Common myeloid progenitor, CD34-positive (primary cell): ENCODE measurements around the gene EEF1AKMT2.

Experiments
- CTCF ChIA-PET: fragments of 350-600 bp; sonication (Branson Sonifier 250); formaldehyde crosslinking; loops from one replicate; lab custom pipeline; 2021; ENCODE audit warnings: antibody characterized with exemption; lab: Charles Lee
- POLR2A ChIA-PET: fragments of 350-600 bp; sonication (Branson Sonifier 250); formaldehyde crosslinking; loops from one replicate; lab custom pipeline; 2021; ENCODE audit warnings: antibody characterized with exemption; lab: Charles Lee
- DNase-seq, 3 donors: peaks; one replicate each; pipeline versions ENCODE4 v3.0.0 to v3.0.0-alpha.2; 2013
- H3K27ac ChIP-seq, 2 experiments: 1 replicate in 1 of 2; 2 replicates in 1 of 2; pipeline ENCODE4 v1.7.0; 2013; ENCODE audit warnings: inconsistent platforms in 2 of 2, low read length in 2 of 2, mild to moderate bottlenecking in 2 of 2, low read depth in 1 of 2, moderate library complexity in 1 of 2; ENCODE audit not compliant: severe bottlenecking in 2 of 2, insufficient read depth in 1 of 2, poor library complexity in 1 of 2
- H3K27me3 ChIP-seq, 5 experiments: replicated peaks in 2 of 5; 1 replicate in 3 of 5; 2 replicates in 2 of 5; pipeline versions ENCODE4 v1.6.1 to v1.7.0; 2013; ENCODE audit warnings: low read length in 4 of 5, mild to moderate bottlenecking in 2 of 5, moderate library complexity in 2 of 5, inconsistent platforms in 1 of 5; ENCODE audit not compliant: insufficient read depth in 5 of 5, control insufficient read depth in 4 of 5
- H3K36me3 ChIP-seq, 4 experiments: 1 replicate in 2 of 4; 2 replicates in 2 of 4; pipeline versions ENCODE4 v1.6.1 to v1.7.0; 2013; ENCODE audit warnings: low read length in 3 of 4, control low read depth in 1 of 4, mild to moderate bottlenecking in 1 of 4; ENCODE audit not compliant: control insufficient read depth in 4 of 4, insufficient read depth in 4 of 4
- H3K4me1 ChIP-seq, 4 experiments: 1 replicate in 3 of 4; 2 replicates in 1 of 4; pipeline versions ENCODE4 v1.6.1 to v1.7.1; 2013; ENCODE audit warnings: low read length in 3 of 4, mild to moderate bottlenecking in 3 of 4, control low read depth in 1 of 4, inconsistent platforms in 1 of 4, moderate library complexity in 1 of 4; ENCODE audit not compliant: control insufficient read depth in 4 of 4, insufficient read depth in 4 of 4; ENCODE audit errors: control extremely low read depth in 1 of 4
- H3K4me3 ChIP-seq, 7 experiments: 1 replicate in 4 of 7; 2 replicates in 3 of 7; pipeline versions ENCODE4 v1.5.1 to v1.7.0; 2013; ENCODE audit warnings: mild to moderate bottlenecking in 7 of 7, low read length in 6 of 7, moderate library complexity in 6 of 7, inconsistent platforms in 2 of 7, low read depth in 2 of 7, control low read depth in 1 of 7; ENCODE audit not compliant: insufficient read depth in 4 of 7, control insufficient read depth in 1 of 7; ENCODE audit errors: extremely low read depth in 1 of 7
- H3K9me3 ChIP-seq, 5 experiments: 1 replicate in 4 of 5; 2 replicates in 1 of 5; pipeline versions ENCODE4 v1.6.1 to v1.7.1; 2013; ENCODE audit warnings: low read length in 4 of 5, mild to moderate bottlenecking in 2 of 5, inconsistent platforms in 1 of 5, low read depth in 1 of 5, moderate library complexity in 1 of 5; ENCODE audit not compliant: control insufficient read depth in 4 of 5, insufficient read depth in 2 of 5; ENCODE audit errors: control extremely low read depth in 1 of 5
- WGBS: methylation state at CpG from one replicate; pipeline ENCODE4 v1.1.5; 2013; ENCODE audit not compliant: insufficient coverage; 5-methylcytosine and 5-hydroxymethylcytosine counted together

Gene EEF1AKMT2

DNA sequence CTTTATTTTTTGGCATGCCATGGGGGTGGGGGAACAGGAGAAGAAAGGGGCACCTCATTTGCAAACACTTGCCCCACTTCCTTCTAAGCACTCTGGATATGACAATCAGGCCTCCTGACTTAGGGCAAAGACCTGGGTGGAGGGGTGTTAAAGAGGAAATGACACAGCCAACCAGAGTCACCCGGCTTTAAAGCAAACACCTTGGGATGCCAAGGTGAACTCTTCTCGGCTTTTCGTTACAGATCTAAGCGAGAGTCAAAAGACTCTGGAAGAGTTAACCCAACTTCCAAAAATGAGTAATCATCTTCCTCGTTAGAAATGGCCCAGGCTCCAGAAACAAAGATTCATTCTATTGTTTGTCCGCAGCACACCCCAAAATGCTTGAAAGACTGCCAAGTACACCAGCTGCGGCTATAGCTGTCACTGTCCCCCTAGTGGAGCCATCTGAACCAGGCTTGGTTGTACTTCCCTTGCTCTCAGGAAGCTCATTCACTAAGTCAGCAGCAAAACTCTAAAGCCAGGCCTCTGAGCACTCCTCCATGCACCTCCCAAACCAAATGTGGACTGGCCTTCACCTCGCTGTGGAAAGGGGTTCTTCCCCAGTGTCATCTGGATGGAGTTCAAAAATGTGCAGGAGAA is 72.4 kb downstream of the EEF1AKMT2 start:
- WGBS, result 21% methylated on average over 7 of the region's 8 CpGs
- H3K27me3 ChIP-seq, result no peaks in the 10 kb centered on the region
- H3K36me3 ChIP-seq, result peaks cover 0 to 7% (median 0%) of the 10 kb centered on the region in 4 experiments
- no peaks in the 10 kb centered on the region for H3K9me3 ChIP-seq
- DNase-seq, result peak; percentile 88 to 95 (median 95)
- peak overlapping the region in 1 of 2 experiments; percentile 49 for H3K27ac ChIP-seq
- ChIA-PET POLR2A (interaction anchor here (1.2 kb wide), 1 partner anchor 9 kb away, joined by 6 read pairs; no protein-coding TSS in a partner anchor), CTCF (interaction anchor here (0.6 to 8.2 kb wide), 23 partner anchors 11 to 189 kb away, joined by 3 to 109 read pairs (median 4); no protein-coding TSS in a partner anchor)
- peaks cover 42 to 86% (median 65%) of the 10 kb centered on the region in 4 experiments for H3K4me1 ChIP-seq
- peak overlapping the region in 3 of 7 experiments; percentile 23 to 45 (median 41) for H3K4me3 ChIP-seq

DNA sequence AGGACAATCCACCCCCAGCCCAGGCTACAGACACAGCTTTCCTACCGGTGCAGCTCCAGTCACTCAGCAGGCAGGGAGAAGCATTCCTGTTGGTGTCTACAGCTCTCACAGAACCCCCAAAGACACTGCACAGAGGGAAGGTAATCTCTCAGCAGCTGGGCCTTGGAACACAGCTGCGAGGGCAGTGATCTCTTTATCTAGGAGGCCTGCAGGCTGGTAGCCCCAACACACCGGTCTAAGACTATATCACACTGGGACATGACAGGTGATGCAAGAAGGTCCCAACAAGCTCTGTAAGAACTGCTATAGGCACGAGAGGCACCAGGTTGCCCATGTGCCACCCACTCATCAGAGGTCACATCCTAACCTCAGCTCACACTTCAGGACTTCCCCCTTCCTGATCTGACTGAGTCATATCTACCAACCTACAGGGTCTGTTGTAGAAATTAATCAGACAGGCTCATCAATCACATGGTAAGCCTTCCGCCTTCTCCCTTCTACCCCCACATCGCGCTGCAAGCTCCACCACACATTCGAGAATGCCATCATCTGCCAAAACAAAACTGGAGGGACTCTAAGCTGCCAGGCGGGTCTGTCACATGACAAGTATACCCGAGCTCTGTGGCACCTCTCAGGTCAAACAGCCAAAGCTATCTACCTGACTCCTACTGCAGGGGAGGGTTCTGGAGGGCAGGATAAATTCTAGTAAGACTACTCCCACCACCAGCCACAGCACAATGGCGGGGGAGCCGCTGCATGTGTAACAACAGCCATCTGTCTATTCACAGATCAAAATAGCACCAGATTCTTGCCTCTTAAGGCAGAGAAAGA is 73.6 kb downstream of the EEF1AKMT2 start:
- POLR2A ChIA-PET, result interaction anchor here (1.2 to 1.5 kb wide), 2 partner anchors 10 to 23 kb away, joined by 6 to 8 read pairs; no protein-coding TSS in a partner anchor
- H3K4me3 ChIP-seq, result peak overlapping the region in 3 of 7 experiments; percentile 23 to 45 (median 41)
- 30% methylated on average over 7 of the region's 12 CpGs for WGBS

DNA sequence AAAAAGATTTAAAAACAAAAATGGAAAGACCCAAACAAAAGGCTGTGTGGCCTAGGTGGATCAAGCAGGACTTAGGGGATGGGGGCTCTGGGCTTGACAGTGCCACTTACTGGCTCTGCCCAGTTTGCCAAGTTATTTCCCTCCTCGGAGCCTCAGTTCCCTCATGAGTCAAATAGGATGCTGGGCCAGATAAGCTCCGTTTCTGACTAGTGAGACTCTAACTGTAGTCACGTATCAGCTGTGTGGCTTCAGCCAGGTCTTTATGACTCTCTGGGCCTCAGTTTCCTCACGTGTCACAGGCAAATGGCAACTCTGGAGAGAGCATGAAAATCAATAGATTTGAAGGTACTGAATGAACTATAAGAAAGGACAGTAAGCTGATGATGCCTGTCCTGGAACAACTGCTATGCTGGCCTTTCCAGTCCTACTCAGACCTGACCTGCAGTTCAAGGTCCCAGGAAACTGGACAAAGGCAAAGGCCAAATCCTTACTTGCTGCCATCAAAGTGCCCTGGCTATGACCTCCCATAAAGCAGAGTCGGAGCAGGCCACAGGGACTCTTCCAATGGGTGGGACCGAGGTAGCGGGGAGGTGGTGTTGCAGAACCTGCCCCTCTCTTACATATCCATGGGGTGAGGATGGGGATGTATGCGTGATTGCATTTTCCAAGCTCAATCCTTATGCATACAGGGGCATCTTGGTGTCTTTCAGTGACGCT is 74.5 kb downstream of the EEF1AKMT2 start:
- H3K9me3 ChIP-seq, result no peaks in the 10 kb centered on the region
- ChIA-PET POLR2A (interaction anchor here (1.5 kb wide), 1 partner anchor 24 kb away, joined by 8 read pairs; no protein-coding TSS in a partner anchor), CTCF (interaction anchor here (1.1 to 8.2 kb wide), 17 partner anchors 12 to 105 kb away, joined by 3 to 109 read pairs (median 7); no protein-coding TSS in a partner anchor)
- no peak overlapping the region for H3K4me3 ChIP-seq
- peak overlapping the region in 1 of 2 experiments; percentile 49 for H3K27ac ChIP-seq
- 99% methylated on average over 8 of the region's 9 CpGs for WGBS
- DNase-seq, result no peak
- no peaks in the 10 kb centered on the region for H3K27me3 ChIP-seq
- H3K36me3 ChIP-seq, result peaks cover 0 to 7% (median 0%) of the 10 kb centered on the region in 4 experiments
- H3K4me1 ChIP-seq, result peaks cover 29 to 65% (median 44%) of the 10 kb centered on the region in 4 experiments

More for the DNA sequence above, 73.6 kb downstream of the EEF1AKMT2 start:
- Histone ChIP-seq H3K27me3 (no peaks in the 10 kb centered on the region), H3K4me1 (peaks cover 37 to 74% (median 53%) of the 10 kb centered on the region in 4 experiments), H3K36me3 (peaks cover 0 to 7% (median 0%) of the 10 kb centered on the region in 4 experiments), H3K27ac (peak overlapping the region in 1 of 2 experiments; percentile 49), H3K9me3 (no peaks in the 10 kb centered on the region)
- CTCF ChIA-PET, result interaction anchor here (0.9 to 8.2 kb wide), 26 partner anchors 8 to 188 kb away, joined by 3 to 109 read pairs (median 4); no protein-coding TSS in a partner anchor
- DNase-seq, result peak; percentile 87 to 98 (median 96)

DNA sequence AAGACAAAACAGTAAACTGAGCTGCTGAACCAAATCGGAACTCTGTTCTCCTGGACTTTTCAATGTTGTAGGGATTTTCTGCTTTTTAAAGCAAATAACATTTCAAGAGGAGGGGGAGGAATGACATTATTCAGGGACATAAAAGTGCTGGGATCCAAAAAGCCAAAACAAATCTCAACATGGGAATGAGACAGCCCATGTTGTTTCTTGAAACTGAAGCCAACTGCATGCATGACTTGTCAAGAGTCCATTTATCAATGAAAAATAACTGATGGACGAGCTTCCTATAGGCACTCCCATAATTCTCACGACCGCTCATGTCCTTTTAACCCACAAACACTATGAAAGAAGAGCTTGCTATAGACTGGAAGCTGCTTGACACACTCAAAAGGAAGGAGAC is 75.3 kb downstream of the EEF1AKMT2 start:
- 100% methylated on average over 1 of the region's 4 CpGs for WGBS
- no peaks in the 10 kb centered on the region for H3K27me3 ChIP-seq
- no peak overlapping the region for H3K4me3 ChIP-seq
- CTCF ChIA-PET, result interaction anchor here (1.2 to 8.2 kb wide), 7 partner anchors 11 to 104 kb away, joined by 3 to 109 read pairs (median 9); no protein-coding TSS in a partner anchor
- H3K9me3 ChIP-seq, result no peaks in the 10 kb centered on the region
- no peak overlapping the region for H3K27ac ChIP-seq
- no peak for DNase-seq
- POLR2A ChIA-PET, result no interaction called here
- H3K36me3 ChIP-seq, result peaks cover 0 to 7% (median 0%) of the 10 kb centered on the region in 4 experiments
- H3K4me1 ChIP-seq, result peaks cover 26 to 56% (median 35%) of the 10 kb centered on the region in 4 experiments

DNA sequence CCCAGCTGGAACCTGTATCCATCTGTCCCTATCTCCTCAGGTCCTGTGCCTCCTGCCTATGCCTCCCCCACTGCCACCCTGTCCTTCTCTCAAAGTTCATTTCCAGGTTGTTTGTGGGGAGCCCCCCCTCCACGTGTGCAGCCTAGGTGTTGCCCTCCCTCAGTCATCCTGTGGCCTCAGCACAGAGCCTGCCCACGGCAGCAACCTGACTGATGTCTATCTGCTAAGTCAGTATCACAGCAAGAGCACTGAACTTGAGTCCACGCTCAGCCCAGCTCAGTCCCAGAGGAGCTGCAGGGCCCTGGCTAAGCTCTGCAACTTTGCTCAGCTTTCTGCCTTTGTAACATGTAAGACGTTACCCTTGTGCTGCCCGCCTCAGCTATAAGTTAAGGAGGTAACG is 76.2 kb downstream of the EEF1AKMT2 start:
- POLR2A ChIA-PET, result no interaction called here
- no peaks in the 10 kb centered on the region for H3K9me3 ChIP-seq
- no peaks in the 10 kb centered on the region for H3K27me3 ChIP-seq
- CTCF ChIA-PET, result interaction anchor here (1.3 to 8.2 kb wide), 5 partner anchors 10 to 103 kb away, joined by 3 to 109 read pairs (median 9); no protein-coding TSS in a partner anchor
- H3K27ac ChIP-seq, result no peak overlapping the region
- H3K4me3 ChIP-seq, result no peak overlapping the region
- peaks cover 19 to 50% (median 29%) of the 10 kb centered on the region in 4 experiments for H3K4me1 ChIP-seq
- H3K36me3 ChIP-seq, result peaks cover 0 to 7% (median 0%) of the 10 kb centered on the region in 4 experiments
- no peak for DNase-seq
- WGBS, result 75% methylated on average over 4 of the region's 6 CpGs

DNA sequence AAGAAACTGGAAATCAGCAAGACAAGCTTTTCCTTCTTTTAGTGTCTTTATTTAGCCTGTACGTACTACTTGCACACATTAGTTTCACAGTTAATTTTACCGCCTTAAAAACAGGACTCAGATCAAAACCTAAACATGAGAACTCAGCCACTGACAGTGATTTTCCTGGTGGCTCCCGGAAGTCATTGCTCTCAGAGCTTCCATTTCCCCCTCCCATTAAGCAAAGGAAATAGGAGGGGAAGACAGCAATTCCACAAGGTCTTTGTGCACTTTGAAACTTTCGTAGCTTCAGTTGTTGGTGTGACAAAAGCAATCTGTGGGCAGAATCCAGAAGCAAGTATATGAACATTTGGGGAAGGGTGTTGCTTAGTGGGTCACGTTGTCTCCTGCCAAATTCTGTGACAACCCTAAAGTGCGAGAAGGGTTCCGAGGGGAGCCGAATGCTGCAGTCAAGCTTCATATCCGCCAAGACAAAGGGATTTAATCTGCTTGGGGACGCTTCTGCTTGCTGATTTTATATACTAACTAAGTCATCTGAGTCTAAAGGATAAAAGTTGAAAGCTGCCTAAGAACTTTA is 77.9 kb downstream of the EEF1AKMT2 start:
- H3K4me1 ChIP-seq, result peaks cover 13 to 42% (median 24%) of the 10 kb centered on the region in 4 experiments
- peaks cover 0 to 7% (median 0%) of the 10 kb centered on the region in 4 experiments for H3K36me3 ChIP-seq
- no peak overlapping the region for H3K27ac ChIP-seq
- ChIA-PET POLR2A (no interaction called here), CTCF (interaction anchor here (1.8 to 6.3 kb wide), 3 partner anchors 10 to 28 kb away, joined by 7 to 54 read pairs (median 7); no protein-coding TSS in a partner anchor)
- H3K4me3 ChIP-seq, result no peak overlapping the region
- no peaks in the 10 kb centered on the region for H3K27me3 ChIP-seq
- no peak for DNase-seq
- H3K9me3 ChIP-seq, result no peaks in the 10 kb centered on the region
- 92% methylated on average over 6 of the region's 10 CpGs for WGBS
